Common myeloid progenitor, CD34-positive (primary cell): ENCODE data around the gene TRHDE.
A peak's percentile ranks its signal among the peaks of the same experiment; 100 is the strongest.
"Not testable (repeated sequence)": the region's sequence is repeated elsewhere in the genome, so short reads cannot be mapped to it uniquely, and the experiment has no call there.

Experiments
- CTCF ChIA-PET: fragments of 350-600 bp; sonication (Branson Sonifier 250); formaldehyde crosslinking; loops from one replicate; lab custom pipeline; 2021; ENCODE audit warnings: antibody characterized with exemption; lab: Charles Lee
- POLR2A ChIA-PET: fragments of 350-600 bp; sonication (Branson Sonifier 250); formaldehyde crosslinking; loops from one replicate; lab custom pipeline; 2021; ENCODE audit warnings: antibody characterized with exemption; lab: Charles Lee
- DNase-seq, 3 donors: peaks; one replicate each; pipeline versions ENCODE4 v3.0.0 to v3.0.0-alpha.2; 2013
- H3K27ac ChIP-seq, 2 experiments: 1 replicate in 1 of 2; 2 replicates in 1 of 2; pipeline ENCODE4 v1.7.0; 2013; ENCODE audit warnings: inconsistent platforms in 2 of 2, low read length in 2 of 2, mild to moderate bottlenecking in 2 of 2, low read depth in 1 of 2, moderate library complexity in 1 of 2; ENCODE audit not compliant: severe bottlenecking in 2 of 2, insufficient read depth in 1 of 2, poor library complexity in 1 of 2
- H3K27me3 ChIP-seq, 5 experiments: replicated peaks in 2 of 5; 1 replicate in 3 of 5; 2 replicates in 2 of 5; pipeline versions ENCODE4 v1.6.1 to v1.7.0; 2013; ENCODE audit warnings: low read length in 4 of 5, mild to moderate bottlenecking in 2 of 5, moderate library complexity in 2 of 5, inconsistent platforms in 1 of 5; ENCODE audit not compliant: insufficient read depth in 5 of 5, control insufficient read depth in 4 of 5
- H3K36me3 ChIP-seq, 4 experiments: 1 replicate in 2 of 4; 2 replicates in 2 of 4; pipeline versions ENCODE4 v1.6.1 to v1.7.0; 2013; ENCODE audit warnings: low read length in 3 of 4, control low read depth in 1 of 4, mild to moderate bottlenecking in 1 of 4; ENCODE audit not compliant: control insufficient read depth in 4 of 4, insufficient read depth in 4 of 4
- H3K4me1 ChIP-seq, 4 experiments: 1 replicate in 3 of 4; 2 replicates in 1 of 4; pipeline versions ENCODE4 v1.6.1 to v1.7.1; 2013; ENCODE audit warnings: low read length in 3 of 4, mild to moderate bottlenecking in 3 of 4, control low read depth in 1 of 4, inconsistent platforms in 1 of 4, moderate library complexity in 1 of 4; ENCODE audit not compliant: control insufficient read depth in 4 of 4, insufficient read depth in 4 of 4; ENCODE audit errors: control extremely low read depth in 1 of 4
- H3K4me3 ChIP-seq, 7 experiments: 1 replicate in 4 of 7; 2 replicates in 3 of 7; pipeline versions ENCODE4 v1.5.1 to v1.7.0; 2013; ENCODE audit warnings: mild to moderate bottlenecking in 7 of 7, low read length in 6 of 7, moderate library complexity in 6 of 7, inconsistent platforms in 2 of 7, low read depth in 2 of 7, control low read depth in 1 of 7; ENCODE audit not compliant: insufficient read depth in 4 of 7, control insufficient read depth in 1 of 7; ENCODE audit errors: extremely low read depth in 1 of 7
- H3K9me3 ChIP-seq, 5 experiments: 1 replicate in 4 of 5; 2 replicates in 1 of 5; pipeline versions ENCODE4 v1.6.1 to v1.7.1; 2013; ENCODE audit warnings: low read length in 4 of 5, mild to moderate bottlenecking in 2 of 5, inconsistent platforms in 1 of 5, low read depth in 1 of 5, moderate library complexity in 1 of 5; ENCODE audit not compliant: control insufficient read depth in 4 of 5, insufficient read depth in 2 of 5; ENCODE audit errors: control extremely low read depth in 1 of 5
- WGBS: methylation state at CpG from one replicate; pipeline ENCODE4 v1.1.5; 2013; ENCODE audit not compliant: insufficient coverage; 5-methylcytosine and 5-hydroxymethylcytosine counted together

Gene TRHDE

DNA sequence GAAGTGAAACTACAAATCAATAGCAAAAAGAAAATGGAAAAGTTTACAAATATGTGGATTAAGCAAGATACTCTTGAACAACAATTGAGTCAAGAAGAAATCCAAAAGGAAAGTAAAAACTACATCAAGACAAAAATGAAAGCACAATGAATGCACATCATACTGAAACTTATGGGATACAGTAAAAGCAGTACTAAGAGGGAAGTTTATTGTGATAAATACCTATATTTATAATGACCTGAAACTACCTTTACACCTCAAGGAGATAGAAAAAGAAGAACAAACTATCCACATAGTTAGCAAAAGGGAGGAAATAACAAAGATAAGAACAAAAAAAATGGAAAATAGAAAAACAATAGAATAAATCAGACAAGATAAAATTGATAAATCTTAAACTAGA, 375.0 kb downstream of the TRHDE start:
- CTCF ChIA-PET, result no interaction called here
- no peak overlapping the region for H3K27ac ChIP-seq
- peaks cover 0 to 2% (median 0%) of the 10 kb centered on the region in 5 experiments for H3K9me3 ChIP-seq
- no peaks in the 10 kb centered on the region for H3K27me3 ChIP-seq
- POLR2A ChIA-PET, result no interaction called here
- H3K4me1 ChIP-seq, result no peaks in the 10 kb centered on the region
- no peak overlapping the region for H3K4me3 ChIP-seq
- H3K36me3 ChIP-seq, result no peaks in the 10 kb centered on the region
- no peak for DNase-seq

DNA sequence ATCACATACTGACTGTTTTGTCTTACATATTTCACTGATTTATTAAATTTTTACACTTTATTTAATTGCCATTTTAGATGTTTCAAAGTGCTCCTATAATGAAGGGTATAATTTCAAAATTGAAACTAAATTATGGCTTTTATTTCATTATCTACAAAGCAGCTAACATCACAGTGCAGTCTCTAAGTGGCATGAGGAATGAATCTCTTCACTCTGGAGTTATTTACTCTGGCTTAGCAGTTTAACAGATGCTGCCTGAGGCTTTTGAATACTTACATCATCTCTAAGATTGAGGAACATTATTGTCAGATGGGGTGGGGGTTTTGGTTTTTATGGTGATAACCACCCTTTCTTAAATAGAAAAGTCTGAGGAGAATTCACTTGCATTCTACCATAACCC, 386.4 kb downstream of the TRHDE start:
- no peak for DNase-seq
- Histone ChIP-seq H3K4me3 (no peak overlapping the region), H3K27me3 (no peaks in the 10 kb centered on the region), H3K9me3 (no peaks in the 10 kb centered on the region), H3K4me1 (no peaks in the 10 kb centered on the region), H3K27ac (no peak overlapping the region), H3K36me3 (no peaks in the 10 kb centered on the region)
- ChIA-PET POLR2A (no interaction called here), CTCF (no interaction called here)

DNA sequence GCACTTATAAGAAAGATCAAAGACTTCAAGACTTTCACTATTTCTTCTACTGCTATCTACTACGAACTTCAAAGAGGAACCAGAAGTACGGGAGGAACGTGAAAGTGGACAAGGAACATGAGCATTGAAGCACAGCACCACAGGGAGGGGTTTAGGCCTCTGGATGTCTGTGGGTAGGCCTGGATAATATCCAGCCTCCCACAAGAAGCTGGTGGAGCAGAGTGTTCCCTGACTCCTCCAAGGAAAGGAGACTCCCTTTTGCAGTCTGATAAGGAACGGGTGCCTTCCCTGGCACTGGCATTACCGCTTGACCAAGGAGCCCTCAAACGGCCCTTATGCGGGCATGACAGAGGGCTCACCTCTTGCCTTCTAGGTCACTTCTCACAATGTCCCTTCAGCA, 388.0 kb downstream of the TRHDE start:
- CTCF ChIA-PET, POLR2A ChIA-PET: not testable (repeated sequence)
- 100% methylated on average over 4 of the region's 7 CpGs for WGBS

DNA sequence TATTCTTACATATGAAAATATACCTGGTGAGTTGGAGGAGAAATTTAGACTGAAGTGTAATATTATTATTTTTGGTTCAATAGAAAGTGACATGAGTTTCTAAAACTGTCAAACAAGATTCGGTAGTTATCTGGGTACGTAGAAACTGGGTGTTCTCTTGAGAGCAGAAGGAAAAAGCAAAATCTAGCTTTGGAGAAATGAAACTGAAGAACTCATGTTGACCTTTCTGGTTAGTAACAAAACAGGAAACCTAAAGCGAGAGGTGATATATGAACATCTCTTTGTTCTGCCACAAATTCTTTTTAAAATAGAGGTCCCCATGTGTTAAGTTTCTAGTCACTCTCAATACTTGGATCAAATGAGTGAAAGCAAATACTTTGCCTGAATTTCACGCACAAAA, 401.7 kb downstream of the TRHDE start:
- no peaks in the 10 kb centered on the region for H3K27me3 ChIP-seq
- no peak overlapping the region for H3K27ac ChIP-seq
- POLR2A ChIA-PET, result no interaction called here
- no peaks in the 10 kb centered on the region for H3K9me3 ChIP-seq
- no peak overlapping the region for H3K4me3 ChIP-seq
- 58% methylated on average over 4 of the region's 4 CpGs for WGBS
- no peaks in the 10 kb centered on the region for H3K36me3 ChIP-seq
- no peak for DNase-seq
- CTCF ChIA-PET, result no interaction called here
- H3K4me1 ChIP-seq, result peaks cover 8 to 25% (median 11%) of the 10 kb centered on the region in 4 experiments

More for the DNA sequence above, 388.0 kb downstream of the TRHDE start:
- H3K36me3 ChIP-seq, H3K27me3 ChIP-seq, H3K4me1 ChIP-seq, H3K4me3 ChIP-seq, DNase-seq, H3K27ac ChIP-seq, H3K9me3 ChIP-seq: not testable (repeated sequence)

DNA sequence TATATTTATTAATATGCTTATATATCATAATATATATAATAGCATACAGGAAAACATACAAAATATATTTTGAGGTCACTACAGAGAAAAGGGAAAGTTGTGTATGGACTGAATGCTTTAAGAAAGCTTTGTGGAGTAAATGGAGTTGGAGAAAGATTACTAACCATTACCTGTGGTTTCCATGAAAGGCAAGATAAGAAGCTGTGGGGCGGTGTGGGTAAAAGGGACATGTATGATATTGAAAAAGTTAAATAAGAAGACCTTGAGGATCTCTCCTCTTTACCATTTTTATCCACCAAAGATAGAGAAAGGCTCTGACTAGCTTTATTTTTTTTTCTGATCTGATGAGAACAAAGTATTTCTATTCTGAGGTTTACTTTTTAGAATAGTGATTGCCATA, 404.4 kb downstream of the TRHDE start:
- ChIA-PET CTCF (no interaction called here), POLR2A (no interaction called here)
- Histone ChIP-seq H3K4me1 (peaks cover 8 to 25% (median 11%) of the 10 kb centered on the region in 4 experiments), H3K36me3 (no peaks in the 10 kb centered on the region), H3K27ac (peak overlapping the region in 1 of 2 experiments; percentile 25), H3K4me3 (no peak overlapping the region), H3K27me3 (no peaks in the 10 kb centered on the region), H3K9me3 (no peaks in the 10 kb centered on the region)
- peak in 2 of 3 donors; percentile 9 to 34 for DNase-seq
- WGBS, result no CpG with 5 or more reads among the region's 1 CpG

DNA sequence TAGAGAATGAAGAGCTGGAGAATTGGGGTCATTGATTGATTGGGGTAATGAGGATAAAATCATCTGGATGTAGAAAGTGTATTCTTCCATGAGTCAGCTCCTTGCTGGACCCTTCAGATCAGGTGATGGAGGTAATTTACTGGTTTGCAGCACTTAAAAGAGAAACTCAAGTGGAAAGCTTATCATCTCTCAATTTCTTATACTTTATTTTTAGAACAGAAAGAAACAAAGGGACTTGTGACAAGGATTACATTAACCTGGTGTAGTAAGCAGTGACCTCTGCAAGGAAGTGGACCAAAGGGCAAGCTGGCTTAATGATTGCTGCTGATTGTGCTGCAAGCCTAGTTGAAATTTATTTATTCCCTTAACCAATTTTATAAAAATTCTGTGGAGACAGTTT, 405.0 kb downstream of the TRHDE start:
- POLR2A ChIA-PET, result no interaction called here
- Histone ChIP-seq H3K4me1 (peaks cover 8 to 25% (median 11%) of the 10 kb centered on the region in 4 experiments), H3K27me3 (no peaks in the 10 kb centered on the region), H3K9me3 (no peaks in the 10 kb centered on the region), H3K27ac (peak overlapping the region in 1 of 2 experiments; percentile 25), H3K4me3 (no peak overlapping the region), H3K36me3 (no peaks in the 10 kb centered on the region)
- DNase-seq, result peak in 2 of 3 donors; percentile 29 to 46
- CTCF ChIA-PET, result no interaction called here

DNA sequence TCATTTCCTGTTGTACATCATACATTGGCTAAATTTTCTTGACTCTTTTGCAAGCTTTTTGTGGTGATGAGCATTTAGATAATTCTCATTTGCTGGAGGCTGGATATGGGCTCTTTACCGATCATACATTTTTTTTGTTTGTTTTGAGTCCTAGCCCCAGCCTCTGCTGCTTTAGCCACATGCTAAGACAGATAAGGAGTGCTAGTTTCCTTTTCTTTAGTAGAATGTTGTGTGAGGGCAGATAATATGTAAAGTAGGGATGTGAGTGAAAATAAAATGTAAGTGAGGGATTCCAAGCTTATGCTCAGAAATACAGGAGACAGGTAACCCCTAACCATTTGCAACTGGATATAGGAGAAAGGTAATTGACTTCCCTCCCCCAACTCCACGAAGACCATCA, 405.7 kb downstream of the TRHDE start:
- no peaks in the 10 kb centered on the region for H3K27me3 ChIP-seq
- no peaks in the 10 kb centered on the region for H3K9me3 ChIP-seq
- ChIA-PET CTCF (no interaction called here), POLR2A (no interaction called here)
- peak; percentile 55 to 89 (median 78) for DNase-seq
- 0% methylated on average over 1 of the region's 2 CpGs for whole genome bisulfite sequencing
- H3K4me1 ChIP-seq, result peaks cover 8 to 25% (median 11%) of the 10 kb centered on the region in 4 experiments
- H3K4me3 ChIP-seq, result peak overlapping the region in 2 of 7 experiments; percentile 19 to 25
- peak overlapping the region in 1 of 2 experiments; percentile 50 for H3K27ac ChIP-seq
- H3K36me3 ChIP-seq, result no peaks in the 10 kb centered on the region
